GM19238 (cell line): ENCODE results near the gene PDILT.

ENCODE experiments used
- DNase-seq: peaks from one replicate; pipeline ENCODE4 v3.0.0; 2011; ENCODE audit warnings: low spot score; ENCODE audit not compliant: insufficient read length

Gene PDILT

DNA sequence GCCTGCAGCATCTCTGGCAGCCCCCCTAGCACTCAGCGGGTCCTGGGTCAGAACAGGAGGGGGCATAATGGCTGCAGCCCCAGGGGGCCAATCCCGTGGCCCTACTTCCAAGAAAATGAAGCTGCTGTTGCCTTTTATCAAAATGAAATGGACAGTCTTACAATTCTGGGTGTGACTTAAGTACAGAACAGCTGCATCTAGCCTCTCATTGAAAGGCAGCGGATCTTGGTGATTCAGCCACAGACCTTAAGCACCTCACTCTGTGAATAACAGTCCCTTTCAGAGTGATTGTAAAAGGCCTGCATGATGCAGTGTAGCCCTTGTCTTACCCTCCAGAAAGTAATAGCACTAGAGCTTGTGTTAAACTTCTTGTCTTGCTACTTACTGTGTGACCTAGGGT lies 40.5 kb downstream of the PDILT start:
- DNase-seq, result no peak

DNA sequence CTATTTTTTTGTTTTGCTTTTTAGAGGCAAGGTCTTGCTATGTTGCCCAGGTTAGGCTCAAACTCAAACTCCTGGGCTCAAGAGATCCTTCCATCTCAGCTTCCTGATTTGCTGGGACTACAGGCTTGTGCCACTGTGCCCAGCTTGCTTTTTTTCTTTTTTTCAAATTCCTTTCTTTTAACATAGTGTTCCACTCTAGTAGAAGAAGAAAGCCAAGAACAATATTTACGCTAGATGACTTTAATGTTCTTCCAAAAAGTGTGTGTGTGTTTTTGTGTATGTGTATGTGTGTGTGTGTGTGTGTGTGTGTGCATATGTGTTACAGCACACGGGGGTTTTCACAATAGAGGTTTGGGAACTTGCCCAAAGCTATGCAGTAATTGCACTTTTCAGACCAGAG lies 41.3 kb downstream of the PDILT start:
- no peak for DNase-seq

DNA sequence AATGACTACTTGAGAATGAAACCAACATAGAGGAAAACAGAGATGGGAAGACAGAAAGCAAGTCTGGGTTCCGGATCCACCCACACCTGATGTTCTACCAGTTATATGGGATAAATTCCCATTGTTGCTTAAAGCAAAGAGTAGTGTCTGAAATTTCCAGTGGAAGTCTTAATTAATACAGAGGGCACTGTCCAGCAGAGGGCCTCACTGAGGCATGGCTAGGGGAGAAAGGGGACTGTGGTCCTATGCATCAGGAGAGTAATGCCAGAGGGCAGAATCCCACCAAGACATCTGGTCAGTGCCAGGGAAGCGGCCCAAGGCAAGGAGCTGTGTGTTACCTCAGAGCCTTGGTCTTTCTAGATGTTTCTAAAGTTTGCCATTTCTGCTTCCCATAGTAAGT lies 44.5 kb downstream of the PDILT start:
- no peak for DNase-seq

DNA sequence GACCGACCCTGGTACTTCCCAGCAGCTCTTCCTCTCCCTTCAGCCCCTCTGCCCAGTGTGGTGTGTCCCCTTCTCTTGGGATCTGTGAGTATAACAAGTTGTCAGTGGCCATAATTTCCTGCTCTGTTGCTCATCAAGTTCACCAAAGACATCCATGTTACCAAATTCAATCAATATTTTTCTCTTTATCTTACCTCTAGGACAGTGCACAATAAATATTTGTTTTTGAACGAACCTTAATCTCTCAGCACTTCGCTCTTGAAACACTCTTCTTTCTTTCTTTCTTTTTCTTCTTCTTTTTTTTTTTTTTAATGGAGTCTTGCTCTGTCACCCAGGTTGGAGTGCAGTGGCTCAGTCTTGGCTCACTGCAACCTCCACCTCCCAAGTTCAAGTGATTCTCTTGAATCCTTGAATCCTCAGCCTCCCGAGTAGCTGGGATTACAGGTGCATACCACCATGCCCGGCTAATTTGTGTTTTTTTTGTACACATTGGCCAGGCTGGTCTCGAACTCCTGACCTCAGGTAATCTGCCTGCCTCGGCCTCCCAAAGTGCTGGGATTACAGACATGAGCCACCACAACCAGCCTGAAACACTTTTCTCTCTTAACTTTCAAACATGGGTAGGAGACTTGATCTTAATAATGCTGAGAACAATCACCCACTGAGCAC lies 49.3 kb downstream of the PDILT start:
- DNase-seq, result no peak

DNA sequence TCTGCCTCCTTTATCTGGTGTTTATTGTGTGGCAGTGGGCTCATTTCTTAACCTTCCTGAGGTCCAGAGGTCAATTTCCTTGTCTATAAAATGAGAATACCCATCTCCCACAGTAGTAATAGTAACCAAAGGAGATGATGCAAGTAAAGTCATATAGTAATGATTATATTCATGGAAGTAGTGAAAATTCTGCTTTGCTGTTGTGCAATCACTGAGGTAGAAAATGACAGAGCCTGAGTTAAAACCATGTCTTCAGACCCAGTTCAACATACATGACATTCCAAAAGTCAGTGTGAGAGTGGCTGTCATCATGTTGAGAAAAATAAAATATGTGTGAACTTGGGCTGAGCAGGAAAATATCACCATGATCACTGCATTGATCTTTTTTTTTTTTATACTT lies 51.2 kb downstream of the PDILT start:
- DNase-seq, result no peak

DNA sequence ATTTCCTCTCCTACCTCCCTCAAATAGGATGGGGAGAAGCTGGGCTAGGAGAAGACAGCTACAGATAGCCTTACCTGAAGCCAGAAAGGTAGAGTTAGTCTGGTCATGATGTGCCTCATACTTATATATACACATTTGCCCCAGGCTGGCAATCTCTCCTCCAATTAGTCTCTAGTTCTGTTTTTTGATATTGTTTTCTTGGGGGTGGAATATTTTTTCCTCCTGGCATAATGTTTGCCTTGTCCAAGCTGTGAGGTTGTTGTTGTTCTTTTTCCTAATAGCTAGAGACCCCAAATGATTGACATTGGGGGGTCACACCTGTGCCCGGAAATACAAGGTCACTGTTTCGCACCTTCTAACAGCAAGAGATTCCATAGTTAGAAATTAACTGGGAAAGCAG lies 51.9 kb downstream of the PDILT start, which contains the start of gene UMOD:
TSS of gene UMOD (minus strand) at position 101 of the 400 bp plus-strand sequence. CDS start 1,978 bp downstream, outside the sequence.
- no peak for DNase-seq

DNA sequence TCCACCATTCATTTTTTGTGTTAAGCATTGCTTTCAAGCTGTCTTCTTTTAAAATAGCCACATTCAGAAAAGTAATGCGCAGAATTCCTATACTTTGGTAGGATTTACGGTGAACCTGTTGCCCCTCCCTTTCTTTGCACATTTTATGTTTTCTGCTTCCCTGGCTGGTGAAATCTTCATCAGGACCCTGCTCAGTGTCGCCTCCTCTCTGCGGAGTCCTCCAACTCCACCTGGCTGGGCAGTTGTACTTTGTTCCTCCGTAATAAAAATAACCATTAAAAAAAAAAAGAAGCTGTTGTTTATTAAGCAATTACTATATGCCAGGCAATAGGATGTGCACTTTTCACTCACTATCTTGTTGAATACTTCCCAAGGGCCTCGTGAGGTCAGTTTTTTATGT lies 54.9 kb downstream of the PDILT start:
- DNase-seq, result no peak

DNA sequence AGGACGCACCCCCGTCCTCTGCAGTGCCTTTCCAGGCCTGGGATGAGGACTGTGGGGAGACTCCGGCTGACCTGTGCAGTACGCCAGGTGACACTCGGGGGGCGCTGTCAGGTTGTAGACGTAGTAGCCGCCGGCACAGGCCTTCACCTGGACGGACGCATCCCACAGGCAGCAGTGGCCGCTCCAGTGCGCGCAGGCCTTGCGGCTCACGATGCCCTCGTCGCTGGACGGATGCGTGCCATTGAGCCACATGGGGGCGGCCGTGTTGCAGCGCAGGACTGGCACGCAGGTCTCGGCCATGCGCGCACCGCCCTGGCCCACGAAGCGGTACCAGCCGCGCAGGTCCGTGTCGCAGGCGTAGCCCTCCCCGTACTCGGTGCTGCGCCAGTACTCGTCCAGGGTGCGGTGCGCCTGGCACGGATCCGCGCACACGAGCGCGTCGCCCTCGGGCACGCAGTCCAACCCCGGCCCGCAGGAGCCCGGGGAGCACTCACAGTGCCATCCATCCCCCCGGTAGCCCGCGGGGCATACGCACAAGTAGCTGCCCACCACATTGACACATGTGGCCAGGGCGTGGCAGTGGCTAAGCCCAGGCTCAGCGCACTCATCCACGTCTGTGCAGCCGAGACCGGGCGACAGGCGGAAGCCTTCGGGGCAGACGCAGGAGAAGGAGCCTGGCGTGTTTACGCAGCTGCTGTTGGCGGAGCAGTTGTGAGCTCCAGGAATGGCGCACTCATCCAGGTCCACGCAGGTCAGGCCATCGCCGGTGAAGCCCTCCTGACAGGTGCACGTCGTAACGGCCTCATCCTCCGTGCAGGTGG lies 56.0 kb downstream of the PDILT start:
- no peak for DNase-seq

DNA sequence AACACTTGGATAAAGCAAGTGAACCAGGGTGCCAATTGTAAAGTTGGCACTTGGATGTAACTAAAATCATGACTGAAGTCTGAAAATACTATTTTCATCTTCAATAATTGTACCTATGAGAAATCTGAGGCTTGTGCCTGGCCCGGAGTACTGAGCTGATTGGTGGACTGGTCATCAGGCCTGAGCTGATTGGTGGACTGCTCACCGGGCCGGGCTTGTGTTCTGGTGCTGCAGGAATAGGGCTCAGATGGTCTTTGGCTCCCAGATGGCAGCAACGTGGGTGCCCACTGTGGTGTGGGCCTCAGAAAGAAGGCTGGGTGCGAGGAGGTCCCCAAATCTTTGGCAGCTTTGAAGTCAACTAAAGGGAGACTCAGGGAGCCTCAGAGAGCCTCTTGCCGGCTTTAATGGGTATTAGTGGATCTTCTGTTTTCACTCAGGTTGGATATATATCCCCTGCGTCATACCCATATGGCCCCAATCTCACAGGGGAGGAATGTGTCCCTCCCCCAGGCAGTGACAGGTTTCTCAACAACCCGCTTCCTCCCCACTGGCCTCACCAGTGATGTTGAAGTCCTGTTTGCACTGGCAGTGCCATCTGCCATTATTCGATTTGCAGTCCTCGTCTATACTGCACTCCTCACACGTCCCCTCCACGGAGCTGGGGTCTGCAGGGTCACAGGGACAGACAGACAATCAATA lies 56.7 kb downstream of the PDILT start:
- no peak for DNase-seq

DNA sequence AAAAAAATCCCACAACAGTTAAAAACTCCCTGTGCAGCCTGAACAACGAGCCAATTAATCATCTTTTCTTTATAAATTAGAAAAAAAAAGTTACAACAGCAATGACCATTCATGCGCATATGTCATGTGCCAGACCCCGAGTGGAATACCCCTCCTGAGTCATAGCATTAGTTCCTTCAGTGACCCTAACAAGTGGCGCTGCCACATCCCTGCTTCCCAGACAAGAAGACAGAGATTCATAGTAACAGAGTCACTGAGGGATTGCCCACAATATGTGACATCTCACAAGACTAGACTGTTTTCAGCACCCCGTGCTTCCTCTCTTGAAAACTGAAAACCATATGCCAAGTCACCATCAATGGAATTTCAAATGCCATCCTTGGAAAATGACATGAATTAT lies 59.9 kb downstream of the PDILT start:
- DNase-seq, result no peak

DNA sequence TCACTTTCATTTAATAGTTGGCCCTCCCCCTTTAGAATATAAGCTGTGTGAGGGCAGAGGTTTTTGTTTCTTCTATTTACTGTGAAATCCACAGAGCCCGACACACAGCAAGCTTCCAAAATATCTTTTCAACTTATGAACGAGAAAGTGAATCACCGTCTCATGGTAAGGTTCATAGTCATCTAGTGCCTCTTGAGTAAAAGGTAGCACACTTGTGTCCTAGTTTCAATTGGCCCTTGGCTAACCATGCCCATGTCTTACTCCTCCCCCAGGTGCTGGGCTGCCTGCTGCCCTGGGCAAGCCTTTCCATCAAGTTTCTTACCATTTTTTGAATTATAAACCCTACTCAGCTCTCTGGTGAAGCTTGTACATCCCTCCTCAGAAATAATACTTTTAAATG lies 64.8 kb downstream of the PDILT start:
- DNase-seq, result no peak

DNA sequence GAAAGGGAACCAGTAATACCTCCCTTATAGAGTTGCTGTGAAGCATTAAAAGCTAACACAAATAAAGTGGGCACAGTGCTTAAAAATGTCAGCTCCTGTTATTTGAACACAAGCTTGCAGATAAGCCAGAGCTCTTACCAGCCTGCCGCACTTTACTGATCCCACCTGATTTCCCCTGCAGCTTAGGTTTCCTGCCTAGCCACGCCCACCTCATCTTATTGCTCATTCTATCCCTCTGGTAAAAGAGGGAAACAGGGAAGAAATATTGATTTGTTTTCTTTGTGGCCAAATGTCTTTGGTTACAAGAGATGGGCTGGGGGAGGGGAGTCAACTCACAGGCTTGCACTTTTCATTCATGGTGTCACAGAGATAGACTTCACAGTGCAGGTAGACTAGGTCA lies 67.6 kb downstream of the PDILT start:
- no peak for DNase-seq

DNA sequence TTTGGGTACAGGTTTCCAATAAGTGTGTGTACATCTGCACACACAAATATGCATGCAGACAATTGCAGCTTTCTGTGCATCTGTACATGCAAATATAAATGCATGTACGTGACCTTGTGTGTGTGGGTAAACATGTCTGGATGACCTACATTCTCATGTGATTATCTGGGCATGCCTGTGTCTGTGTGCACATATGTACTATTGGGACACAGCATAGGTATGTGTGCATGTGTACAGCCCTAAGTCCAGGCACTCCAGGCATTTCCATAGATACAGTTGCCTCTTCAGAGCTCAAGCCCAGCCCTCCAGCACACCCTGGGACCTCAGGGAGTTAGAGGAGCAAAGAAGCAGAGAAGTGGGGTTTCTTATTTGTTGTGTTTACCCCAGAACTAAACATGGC lies 70.1 kb downstream of the PDILT start:
- DNase-seq, result no peak

DNA sequence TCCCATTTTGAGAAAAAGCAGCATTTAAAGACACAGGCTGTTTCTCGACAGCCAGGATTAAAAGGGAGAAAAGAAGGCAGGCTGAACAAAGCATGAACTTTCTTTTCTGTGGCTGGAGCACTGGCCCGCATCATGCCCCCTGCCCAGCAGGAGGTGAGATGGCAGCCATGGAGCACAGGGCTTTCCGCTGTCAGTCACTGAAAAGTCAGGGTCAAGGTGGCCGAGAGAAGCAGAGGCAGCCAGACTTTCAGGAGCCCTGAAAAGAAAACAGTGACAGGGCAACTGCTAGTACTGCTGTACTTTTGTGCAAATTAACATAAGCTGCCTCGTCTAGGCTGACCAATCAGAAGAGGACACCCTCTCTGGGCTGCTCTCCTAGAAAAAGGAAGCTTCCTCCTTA lies 71.4 kb downstream of the PDILT start:
- no peak for DNase-seq

DNA sequence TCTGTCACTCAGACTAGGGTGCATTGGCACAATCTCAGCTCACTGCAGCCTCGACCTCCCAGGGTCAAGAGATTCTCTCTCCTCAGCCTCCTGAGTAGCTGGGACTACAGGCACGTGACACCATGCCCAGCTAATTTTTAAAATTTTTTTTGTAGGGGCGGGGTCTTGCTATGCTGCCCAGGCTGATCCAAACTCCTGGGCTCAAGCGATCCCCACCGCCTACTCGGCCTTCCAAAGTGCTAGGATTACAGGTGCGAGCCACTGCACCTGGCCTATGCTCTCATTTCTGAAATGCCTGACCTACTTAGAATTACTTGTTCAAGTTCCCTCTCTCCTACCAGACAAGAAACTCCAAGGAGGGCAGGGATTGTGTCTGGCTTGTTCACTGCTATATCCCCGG lies 72.1 kb downstream of the PDILT start:
- no peak for DNase-seq

DNA sequence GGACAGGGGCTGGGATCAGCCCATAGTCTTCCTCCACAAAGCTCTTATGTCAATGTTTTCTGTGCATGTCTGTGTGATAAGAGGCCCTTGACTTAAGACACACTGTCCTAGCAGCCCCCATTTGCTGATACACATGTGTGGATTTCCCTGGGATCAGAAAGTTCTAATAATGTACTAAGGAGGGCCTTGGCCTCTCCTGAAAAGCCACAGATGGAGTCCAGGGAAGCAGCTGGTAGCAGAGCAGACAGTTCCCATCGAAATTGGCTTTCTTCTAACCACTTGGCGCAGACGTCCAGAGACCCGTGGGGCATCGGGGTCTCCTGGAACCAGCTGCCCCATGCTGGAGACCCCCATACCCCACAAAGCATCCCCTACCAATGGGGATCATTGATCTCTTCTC lies 72.9 kb downstream of the PDILT start:
- DNase-seq, result no peak

DNA sequence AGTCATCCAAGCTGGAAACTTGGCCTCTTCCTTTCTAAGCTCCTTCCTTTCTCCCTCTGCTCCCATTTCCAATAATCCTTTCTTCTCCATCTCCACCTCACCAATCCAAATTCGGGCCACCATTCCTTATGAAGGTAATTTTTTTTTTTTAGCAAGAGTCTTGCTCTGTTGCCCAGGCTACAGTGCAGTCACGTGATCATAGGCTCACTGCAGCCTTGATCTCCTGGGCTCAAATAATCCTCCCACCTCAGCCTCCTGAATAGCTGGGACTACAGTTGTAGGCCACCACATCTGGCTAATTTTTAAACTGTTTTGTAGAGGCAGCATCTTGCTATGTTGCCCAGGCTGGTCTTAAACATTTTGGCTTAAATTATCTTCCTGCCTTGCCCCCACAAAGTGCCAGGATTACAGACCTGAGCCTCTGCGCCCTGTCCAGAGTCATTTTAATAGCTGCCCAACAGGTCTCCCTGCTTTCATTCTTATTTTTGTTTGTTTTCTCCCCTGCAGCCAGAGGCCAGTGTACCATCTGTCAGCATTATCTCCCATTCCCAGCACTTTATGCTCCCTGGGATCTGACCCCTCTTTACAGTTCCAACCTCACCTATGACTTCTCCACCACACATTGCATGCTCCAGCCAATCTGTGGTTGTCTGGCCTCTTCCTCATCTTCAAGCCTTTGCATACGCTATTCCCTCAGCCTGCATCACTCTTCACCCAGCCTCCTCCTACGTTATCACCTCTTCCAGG lies 75.0 kb downstream of the PDILT start:
- no peak for DNase-seq

DNA sequence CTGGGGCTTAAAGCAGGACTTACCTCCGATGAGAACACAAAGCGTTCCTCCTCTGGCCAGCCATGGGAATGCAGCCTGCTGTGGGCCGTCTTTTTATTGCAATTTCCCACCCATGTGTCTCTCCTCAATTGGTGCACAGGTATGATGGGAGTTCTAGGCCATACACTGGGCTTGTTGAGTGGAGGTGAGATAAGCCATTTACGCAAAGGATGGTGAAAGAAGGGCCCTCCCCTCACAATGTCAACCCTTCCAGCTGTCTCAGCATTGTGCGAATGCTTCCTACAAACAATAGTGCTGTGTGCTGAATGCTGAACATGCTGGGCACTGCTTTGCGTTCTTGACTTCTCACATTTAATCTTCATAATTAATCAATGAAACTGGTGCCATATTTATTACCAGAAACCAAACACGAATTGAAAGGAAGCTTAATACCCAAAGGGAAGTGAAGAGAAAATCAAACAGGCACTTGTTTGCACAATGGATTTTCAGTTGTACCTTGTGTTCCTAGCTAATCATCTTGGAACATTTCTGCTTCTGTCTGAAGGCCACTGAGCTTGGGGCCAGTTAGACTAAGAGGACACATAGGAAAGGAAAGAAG lies 77.0 kb downstream of the PDILT start, which contains the start of gene GP2:
TSS of gene GP2 (minus strand) at position 70 of the 598 bp plus-strand sequence. CDS start 1,082 bp downstream, outside the sequence.
- no peak for DNase-seq

DNA sequence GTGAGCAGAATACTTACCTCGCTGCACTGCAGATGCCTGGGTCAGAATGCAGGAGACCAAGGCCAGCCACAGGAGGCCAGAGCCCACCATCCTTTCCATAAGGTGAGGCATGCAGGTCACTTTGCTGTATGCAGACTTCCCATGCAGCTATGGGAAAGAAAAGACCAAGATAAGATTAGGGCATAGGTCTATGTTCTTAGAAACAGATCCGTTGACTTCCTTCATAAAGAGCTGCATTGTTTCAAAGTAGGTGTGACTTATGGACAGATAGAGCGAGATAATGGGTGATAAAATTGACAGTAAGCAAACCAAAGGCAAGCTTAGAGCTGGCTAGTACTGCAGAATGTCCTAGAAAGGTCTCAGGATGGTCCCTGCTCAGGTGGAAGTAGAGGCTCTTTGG lies 78.2 kb downstream of the PDILT start:
- DNase-seq, result no peak

DNA sequence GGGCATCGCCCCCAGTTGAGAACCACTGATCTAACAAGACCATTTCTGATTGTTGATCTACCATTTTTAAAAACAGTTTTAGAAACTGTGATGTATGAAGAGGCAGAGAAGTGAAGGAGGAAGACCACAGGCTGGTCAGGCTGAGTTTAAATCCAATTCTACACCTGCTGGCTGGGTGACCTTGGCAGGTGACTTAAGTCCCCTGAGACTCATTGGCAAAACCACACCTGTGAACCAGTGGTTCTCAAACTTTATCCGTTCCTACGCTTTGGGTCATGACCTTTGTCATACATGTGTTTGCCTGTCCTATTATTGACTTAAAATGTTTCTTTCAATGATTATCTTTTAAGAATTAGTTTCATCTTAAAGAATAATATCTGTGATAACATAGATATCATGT lies 79.5 kb downstream of the PDILT start:
- no peak for DNase-seq

DNA sequence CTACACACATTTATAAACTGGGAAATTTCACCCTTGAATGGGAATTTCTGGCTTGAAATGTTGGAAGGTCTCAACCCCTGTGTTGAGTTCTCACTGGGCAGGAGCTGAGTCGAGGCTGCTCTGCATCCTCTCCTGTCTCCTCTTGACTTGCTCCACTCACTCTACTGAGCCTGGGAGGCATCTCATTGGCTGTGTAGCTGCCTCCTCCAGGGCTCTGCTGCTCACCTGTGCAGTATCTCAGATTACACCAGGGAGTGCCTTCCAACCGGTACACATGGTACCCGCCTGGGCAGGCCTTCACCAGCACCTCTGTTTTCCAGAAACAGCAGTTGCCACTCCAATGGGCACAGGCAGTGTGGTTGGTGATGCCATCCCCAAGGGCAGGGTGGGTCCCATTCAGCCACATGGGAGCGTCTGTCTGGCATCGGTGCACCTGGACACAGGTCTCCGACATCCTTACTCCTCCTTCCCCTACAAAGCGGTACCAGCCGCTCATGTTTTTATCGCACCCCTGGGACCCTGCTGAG lies 80.9 kb downstream of the PDILT start:
- no peak for DNase-seq
